Measurements from ENCODE around the gene ITGA11.

ITGA11 gene

DNA sequence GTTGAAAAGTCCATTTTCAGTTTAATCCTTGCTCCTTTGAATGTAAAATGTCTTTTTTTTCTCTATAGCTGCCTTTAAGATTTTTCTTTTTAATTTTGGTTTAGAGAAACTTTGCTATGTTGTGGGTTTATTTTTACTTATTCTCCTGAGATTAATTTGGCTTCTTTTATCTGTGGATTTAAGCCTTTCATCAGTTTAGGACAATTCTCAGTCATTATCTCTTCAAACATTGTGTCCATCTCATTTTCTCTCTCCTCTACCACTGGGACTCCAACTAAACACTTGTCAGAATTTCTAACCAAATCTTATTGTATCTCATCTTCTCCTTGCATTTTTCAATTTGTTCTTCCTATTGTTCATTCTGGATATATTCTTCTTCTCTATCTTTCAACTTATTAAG is 12.4 kb upstream of the ITGA11 start:
- DNase-seq, result no peak

GRCh38 chr15:68442903-68443302 is 10.9 kb upstream of the ITGA11 start:
- no peak for DNase-seq

- DNase-seq, result no peak
Observed at GRCh38 chr15:68442041-68442440, 10.1 kb upstream of the ITGA11 start.

DNA sequence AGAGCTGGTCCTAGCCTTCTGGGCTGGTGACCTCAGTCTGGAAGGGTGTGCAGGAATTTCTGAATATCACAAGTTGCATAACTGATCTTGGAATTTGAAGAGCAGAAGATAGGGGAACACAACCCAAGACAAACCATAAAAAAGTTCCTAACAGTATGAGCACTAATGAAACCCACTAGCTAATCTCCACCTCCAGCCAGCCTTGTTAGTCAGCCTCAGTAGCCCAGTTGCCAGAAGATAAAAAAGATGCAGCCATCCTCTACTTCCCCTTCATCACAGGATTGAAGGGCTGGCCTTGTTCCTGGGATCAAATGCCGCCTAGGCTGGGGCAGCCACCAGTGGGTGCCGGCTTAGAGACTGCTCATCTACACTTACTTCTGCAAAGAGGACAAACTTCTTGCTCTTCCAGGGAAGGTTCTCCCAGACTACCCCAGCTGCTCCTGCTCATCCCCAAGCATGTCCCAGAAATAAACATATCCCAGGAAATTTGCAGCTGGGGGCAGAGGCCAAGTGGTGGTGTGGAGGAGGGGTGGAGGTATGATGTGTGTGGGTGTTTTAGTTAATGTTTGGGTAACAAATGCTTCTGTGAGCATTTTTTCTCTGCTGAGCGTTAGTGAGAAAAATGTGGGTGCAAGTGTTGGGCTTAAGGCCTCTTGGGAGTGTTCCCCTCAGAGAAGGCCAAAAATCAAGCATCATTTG is 9.2 kb upstream of the ITGA11 start:
- DNase-seq, result no peak

GRCh38 chr15:68440136-68440535 is 8.2 kb upstream of the ITGA11 start:
- DNase-seq, result no peak

GRCh38 chr15:68439506-68439905 is 7.5 kb upstream of the ITGA11 start:
- DNase-seq, result no peak

- DNase-seq, result no peak
Observed at GRCh38 chr15:68436680-68437079, 4.7 kb upstream of the ITGA11 start.

DNA sequence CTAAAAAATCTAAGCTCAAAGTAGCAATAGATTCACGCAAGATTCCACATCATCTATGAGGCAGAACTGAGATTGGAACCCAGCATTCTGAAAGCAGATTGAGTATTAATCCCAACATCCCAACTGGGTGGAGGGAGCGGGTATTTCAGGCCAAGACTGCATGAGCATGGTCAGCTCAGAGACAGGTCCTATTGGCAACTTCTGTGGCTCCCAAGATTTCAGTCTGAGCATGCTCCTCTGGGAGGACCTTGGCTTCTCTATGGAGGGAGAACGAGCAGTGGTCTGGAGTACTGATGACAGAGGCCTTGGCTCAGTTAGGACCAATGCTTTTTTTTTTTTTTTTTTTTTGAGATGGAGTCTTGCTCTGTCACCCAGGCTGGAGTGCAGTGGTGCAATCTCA is 4.0 kb upstream of the ITGA11 start:
- DNase-seq, result no peak

DNA sequence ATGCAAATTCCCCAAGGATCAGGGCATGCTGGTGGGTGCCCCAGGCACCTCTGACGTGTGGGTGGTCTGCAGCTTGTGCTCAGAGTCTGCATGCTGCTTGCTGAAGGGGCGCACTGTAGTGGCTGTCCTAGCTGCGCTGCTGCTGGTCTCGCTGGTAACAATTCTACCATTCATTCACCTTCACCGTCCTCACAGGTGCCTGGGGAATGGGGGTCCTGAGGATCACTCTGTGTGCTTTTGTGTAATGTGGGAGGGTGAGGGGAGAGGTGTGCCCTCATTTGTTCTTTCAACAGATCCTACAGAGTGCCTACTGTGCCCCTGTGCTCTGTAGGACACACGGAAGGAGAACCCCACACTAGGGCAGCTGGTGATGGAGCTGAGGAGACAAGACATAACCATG is 2.1 kb upstream of the ITGA11 start:
- no peak for DNase-seq

- DNase-seq, result no peak
Observed at GRCh38 chr15:68433551-68433950, 1.6 kb upstream of the ITGA11 start.

- DNase-seq, result no peak
Observed at GRCh38 chr15:68432441-68433064, 590 bp upstream of the ITGA11 start.

- no peak for DNase-seq
Observed at GRCh38 chr15:68431037-68431791, 749 bp downstream of the ITGA11 start.

DNA sequence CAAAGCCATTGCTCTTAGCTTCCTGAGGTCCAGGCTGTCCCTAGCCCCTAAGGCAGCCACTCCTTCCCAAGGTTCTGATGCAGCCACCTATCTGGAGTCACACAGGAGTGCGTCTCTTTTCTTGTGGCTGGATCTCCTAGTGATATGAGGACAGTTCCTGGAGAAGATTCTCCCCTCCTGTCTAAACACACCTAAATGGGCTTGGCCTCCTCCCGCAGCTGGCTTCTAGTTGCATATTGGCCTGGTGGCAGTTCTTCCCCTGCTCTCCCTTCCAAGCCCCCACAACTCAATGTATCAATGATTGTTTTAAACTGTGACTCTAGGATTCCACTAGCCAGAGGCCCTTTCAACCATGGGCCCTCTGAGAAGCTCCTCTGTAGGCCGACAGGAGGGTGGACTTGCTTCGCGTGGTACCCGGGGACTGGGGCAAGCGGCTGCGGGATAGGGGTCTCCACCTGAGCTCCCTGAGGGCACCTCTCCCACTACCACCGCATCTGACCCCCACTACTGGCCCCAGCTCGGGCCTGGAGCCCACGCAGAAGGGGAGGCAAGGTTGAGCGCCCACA is 1.4 kb downstream of the ITGA11 start:
- no peak for DNase-seq

GRCh38 chr15:68429691-68430470 is 2.1 kb downstream of the ITGA11 start:
- DNase-seq, result no peak

DNA sequence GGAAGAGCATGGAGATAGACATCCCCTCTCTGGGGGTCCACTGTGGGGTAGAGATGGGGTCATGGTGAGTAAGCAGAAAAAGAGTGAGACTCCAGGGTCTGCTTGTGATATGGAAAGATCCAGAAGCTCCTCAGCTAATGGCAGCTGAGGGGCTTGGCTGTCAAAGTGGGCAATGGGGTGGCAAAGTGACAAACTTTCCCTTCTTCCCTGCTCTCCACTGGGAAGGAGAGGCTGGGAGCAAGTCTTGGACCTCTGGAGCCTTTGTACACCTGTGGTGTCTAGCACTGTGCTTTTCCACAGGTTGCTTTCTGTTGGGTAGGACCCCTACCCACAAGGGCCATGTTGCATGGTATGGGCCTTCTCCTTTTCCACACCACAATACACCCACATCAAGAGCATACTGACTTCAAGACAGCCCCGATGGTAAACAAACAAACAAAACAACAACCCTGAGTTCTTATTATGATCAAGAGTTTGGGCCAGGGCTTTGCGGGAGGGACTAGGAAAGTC is 3.5 kb downstream of the ITGA11 start:
- DNase-seq, result no peak

- no peak for DNase-seq
Observed at GRCh38 chr15:68427963-68428362, 4.0 kb downstream of the ITGA11 start.

- no peak for DNase-seq
Observed at GRCh38 chr15:68427366-68427765, 4.6 kb downstream of the ITGA11 start.

GRCh38 chr15:68426116-68426515 is 5.8 kb downstream of the ITGA11 start:
- no peak for DNase-seq

GRCh38 chr15:68425428-68426060 is 6.4 kb downstream of the ITGA11 start:
- DNase-seq, result no peak

- DNase-seq, result no peak
Observed at GRCh38 chr15:68424754-68425390, 7.1 kb downstream of the ITGA11 start.
